NCI-H345 treated with DMSO at 0.1 percent for 48 hours (cell line): ENCODE data around the gene ZNF768.
"Not testable (repeated sequence)": the region's sequence is repeated elsewhere in the genome, so short reads cannot be mapped to it uniquely, and the experiment has no call there.

Experiments
- DNase-seq: peaks from one replicate; lab custom pipeline; 2025; ENCODE audit not compliant: unreplicated experiment; lab: John Stamatoyannopoulos, UW

The ZNF768 gene

DNA sequence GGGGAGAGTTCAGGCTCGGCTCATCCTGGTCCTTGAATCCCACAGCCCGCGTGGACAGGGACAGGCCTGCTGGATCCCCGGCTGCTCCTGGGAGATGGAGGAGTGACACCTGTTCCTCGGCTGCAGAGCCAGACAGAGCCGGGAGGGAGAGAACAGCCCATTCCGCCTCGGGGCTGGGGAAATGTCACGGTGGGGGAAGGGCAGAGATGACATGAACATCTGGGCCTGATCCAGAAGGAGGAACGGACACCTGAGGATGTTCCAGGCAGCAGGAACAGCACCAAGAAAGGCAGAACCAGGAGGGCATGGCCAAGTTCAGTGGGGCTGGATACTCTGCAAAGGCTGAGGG, 29.7 kb upstream of the ZNF768 start:
- DNase-seq, result no peak

DNA sequence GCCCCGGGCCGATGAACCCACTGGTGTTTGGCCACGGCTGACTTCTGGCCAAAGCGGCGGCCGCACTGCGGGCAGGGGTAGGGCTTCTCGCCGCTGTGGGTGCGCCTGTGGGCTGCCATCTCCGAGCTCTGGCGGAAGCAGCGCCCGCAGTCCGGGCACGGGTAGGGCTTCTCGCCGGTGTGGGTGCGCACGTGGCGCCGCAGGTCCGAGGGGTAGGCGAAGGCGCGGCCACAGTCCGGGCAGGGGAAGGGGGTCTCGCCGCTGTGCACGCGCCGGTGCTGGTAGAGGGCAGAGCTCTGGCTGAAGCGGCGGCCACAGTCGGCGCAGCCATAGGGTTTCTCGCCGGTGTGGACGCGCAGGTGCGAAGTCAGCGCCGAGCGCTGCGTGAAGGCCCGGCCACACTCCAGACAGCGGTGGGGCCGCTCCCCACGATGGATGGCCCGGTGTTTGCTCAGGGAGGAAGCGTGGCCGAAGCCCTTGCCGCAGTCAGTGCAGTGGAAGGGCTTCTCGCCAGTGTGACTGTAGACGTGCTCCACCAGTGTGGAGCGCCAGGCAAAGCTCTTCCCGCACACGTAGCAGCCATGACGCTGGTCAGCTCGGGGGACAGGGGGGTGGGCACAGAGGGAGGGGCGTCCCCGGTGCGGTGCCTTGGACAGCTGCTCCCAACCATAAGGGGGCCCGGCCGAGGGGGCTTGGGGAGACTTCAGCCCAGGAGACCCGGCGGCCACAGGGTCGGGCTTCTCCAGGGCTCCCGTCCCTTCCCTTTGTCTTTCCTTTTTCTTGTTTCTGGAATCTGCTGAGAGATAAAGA, 29.2 kb upstream of the ZNF768 start:
- DNase-seq, result no peak

- DNase-seq, result no peak
Observed at GRCh38 chr16:30554557-30555314, 28.4 kb upstream of the ZNF768 start.

DNA sequence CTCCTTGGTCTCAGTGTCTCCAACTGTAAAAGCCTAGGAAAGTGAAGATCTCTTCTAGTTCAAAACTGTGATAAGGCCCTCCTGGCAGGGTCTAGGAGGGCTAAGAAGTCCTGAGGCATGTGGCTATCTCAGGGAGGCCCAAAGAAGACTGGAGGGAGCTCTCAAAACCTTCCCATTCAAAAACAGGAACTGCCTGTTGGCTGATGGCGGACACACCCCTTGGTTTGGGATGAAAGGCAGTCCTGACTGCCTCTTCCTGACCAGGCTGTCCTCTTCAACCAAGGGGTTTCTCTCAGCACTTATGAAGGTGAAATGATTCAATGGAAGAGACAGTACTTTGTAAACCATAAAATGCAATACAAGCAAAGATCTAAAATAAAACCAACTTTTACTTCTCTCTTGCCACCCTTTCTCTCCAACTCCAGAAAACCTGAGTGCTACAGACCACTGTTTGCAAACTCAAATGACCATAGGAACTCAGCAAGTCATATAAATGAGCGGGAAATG, 27.1 kb upstream of the ZNF768 start:
- DNase-seq, result no peak

- DNase-seq, result no peak
Observed at GRCh38 chr16:30552956-30553355, 26.6 kb upstream of the ZNF768 start.

- no peak for DNase-seq
Observed at GRCh38 chr16:30551781-30552180, 25.4 kb upstream of the ZNF768 start.

DNA sequence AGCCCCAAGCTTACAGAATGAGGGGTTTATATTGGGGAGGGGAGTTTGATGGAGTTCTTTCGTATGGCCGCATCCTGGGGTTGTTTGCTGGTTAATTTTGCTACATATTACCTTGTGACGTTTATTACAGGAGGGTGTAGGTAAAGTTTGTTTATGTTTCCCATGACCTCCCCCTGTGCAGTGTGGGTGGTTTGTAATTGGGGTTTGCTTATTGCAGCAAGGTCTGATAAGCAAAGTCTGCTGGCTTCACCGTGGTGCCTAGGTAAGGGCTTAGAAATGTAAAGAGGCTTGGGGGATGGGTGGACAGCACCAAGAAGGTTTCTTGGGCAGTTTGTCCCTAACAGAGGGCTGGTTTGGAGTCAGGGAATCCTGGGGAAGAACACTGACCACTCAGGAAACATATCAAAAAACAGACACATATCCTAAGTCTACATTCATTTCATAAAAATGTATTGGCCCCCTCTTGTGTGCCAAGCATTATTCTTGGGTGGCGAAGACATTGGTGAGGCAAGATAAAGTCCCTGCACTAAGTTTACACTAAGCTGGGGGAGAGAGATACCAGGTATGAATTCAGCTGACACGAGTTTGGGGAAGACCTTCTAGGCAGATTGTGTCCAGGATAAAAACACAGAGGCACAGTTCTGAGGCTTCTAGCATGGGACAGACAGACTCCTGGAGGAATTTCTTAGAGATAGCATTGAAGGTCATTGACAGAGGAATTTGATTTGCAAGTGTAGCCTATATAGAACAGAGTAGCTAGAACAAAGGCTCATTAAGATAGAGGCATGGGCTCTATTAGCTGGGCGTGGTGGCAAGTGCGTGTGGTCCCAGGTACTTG, 22.3 kb upstream of the ZNF768 start:
- no peak for DNase-seq

- no peak for DNase-seq
Observed at GRCh38 chr16:30546115-30546514, 19.7 kb upstream of the ZNF768 start.

- DNase-seq, result no peak
Observed at GRCh38 chr16:30543067-30543466, 16.7 kb upstream of the ZNF768 start.

- DNase-seq, result no peak
Observed at GRCh38 chr16:30541502-30542329, 15.3 kb upstream of the ZNF768 start.

GRCh38 chr16:30540916-30541464, 14.6 kb upstream of the ZNF768 start:
- DNase-seq, result not testable (repeated sequence)

DNA sequence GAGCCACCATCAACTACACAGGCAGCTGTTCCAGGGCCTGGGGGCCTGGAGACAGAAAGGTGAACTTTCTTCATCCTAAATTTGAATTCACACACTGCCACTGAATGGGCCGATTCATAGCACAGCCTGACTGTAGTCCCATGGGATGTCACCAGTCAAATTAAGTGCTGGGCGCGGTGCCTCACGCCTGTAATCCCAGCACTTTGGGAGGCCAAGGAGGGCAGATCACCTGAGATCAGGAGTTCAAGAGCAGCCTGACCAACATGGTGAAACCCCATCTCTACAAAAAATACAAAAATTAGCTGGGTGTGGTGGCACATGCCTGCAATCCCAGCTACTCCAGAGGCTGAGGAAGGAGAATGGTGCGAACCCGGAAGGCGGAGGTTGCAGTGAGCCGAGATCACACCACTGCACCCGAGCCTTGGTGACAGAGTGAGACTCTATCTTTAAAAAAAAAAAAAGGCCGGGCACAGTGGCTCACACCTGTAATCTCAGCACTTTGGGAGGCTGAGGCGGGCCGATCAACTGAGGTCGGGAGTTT, 13.7 kb upstream of the ZNF768 start:
- DNase-seq, result not testable (repeated sequence)

- no peak for DNase-seq
Observed at GRCh38 chr16:30539000-30539964, 12.9 kb upstream of the ZNF768 start.

DNA sequence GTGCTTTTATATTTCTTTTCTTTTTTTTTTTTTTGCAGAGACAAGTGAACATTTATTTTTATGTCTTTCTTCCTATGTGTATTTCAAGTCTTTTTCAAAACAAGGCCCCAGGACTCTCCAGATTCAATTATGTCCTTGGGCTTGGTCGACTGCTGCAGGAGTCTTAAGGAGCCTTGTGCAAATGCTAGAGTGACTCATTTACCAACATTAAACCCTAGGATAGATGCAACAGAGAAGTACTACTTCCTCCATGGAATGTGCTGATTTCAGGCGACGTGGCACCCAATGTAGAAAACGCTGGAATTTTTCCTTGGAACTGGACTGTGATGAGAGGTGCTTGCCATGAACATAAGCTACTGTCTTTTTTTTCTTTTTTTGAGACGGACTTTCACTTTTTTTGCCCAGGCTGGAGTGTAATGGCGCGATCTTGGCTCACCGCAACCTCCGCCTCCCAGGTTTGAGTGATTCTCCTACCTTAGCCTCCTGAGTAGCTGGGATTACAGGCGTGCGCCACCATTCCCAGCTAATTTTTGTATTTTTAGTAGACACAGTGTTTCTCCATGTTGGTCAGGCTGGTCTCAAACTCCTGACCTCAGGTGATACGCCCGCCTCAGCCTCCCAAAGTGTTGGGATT, 10.1 kb upstream of the ZNF768 start:
- DNase-seq, result not testable (repeated sequence)

DNA sequence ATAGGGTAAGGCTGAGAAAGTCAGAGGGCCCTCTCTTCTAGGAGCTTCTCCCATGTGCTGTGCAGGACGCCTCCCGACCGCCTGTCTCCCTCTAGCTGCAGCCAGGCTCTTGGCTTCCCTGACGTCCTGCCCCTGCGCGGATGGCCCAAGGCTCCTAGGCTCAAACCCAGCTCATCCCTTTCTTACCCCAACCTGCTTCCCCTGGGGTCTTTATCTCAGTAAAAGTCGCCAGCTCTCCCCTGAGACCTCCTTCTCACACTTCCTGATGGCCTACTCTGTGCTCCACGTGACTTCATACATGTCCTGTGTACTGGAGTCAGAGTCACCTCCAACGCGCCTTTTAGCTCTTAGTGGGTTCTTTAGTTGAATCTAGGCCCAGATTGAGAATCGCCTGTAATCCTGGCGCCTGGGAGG, 9.4 kb upstream of the ZNF768 start:
- DNase-seq, result peak; percentile 57

DNA sequence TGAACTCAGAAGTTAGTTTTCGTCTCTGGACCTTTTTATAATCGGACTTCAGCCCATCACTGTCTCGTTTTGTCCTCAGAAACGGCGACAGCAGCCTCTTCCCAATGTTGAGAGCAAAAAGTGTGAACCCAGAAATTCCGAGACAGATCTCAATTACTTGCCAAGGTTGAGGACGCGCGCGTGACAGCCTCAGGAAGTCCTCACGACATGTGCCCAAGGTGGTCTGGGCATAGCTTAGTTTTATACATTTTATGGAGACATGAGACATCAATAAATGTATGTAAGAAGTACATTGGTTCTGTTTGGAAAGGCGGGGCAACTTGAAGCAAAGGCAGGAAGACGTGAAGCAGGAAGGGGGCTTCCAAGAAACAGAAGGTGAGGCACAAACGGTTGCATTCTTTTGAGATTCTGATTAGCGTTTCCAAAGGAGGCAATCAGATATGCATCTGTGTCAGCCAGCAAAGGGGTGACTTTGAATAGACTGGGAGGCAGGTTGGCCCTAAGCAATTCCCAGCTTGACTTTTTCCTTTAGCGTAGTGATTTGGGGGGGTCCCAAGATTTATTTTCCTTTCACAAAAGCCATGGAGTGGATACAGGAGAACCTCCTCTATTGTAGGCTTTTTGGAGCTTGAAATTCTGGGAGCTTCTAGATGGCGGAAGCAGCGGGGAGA, 8.9 kb upstream of the ZNF768 start:
- no peak for DNase-seq

GRCh38 chr16:30534368-30535105, 8.2 kb upstream of the ZNF768 start, which contains the start of gene ZNF747:
TSS of gene ZNF747 (minus strand) at chr16:30534858. CDS start at chr16:30534679, 179 bp downstream.
- peak; percentile 95 for DNase-seq
